COLO829 (cell line): Measurements from ENCODE around the gene GJB3.
"Not testable (repeated sequence)": the region's sequence is repeated elsewhere in the genome, so short reads cannot be mapped to it uniquely, and the experiment has no call there.

Source experiments
- DNase-seq: peaks from one replicate; pipeline ENCODE4 v3.0.0; 2012; ENCODE audit warnings: low spot score

Gene GJB3

DNA sequence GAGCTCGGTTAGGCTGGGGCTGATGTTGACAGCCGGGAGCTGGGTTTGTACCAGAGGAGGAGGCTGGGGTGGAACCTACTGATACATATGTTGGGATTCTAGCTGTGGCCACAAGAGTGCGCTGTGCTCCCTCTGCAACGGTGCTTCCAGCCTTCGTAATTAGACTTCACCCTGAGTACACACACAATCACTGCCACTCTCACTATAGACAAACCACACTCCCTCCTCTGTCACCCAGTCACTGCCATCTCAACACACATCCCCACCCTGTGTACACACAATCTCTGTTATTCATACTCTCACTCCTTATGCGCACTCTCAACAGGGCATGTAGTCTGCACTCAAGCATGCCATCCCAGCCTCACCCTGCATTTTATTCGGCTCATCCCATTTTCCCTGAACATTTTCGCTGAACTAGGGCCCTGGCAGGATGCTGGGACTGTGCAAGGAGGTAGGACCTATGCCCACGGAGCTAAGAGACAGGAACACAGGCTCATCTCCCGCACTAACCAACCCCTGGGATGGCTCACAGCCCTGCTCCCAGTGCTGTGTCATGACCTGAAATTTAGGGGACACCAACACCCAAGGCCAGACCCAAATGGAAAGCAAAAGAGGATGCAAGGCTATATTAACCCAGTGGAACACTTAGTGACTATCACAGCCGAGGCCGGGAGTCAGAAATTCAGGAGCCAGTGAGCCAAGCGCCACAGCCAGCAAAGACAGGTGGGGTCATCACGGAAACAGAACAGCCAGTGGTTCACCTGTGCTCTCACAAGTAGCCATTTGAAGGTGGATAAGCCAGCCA is 5.7 kb downstream of the GJB3 start:
- DNase-seq: peak; percentile 62

DNA sequence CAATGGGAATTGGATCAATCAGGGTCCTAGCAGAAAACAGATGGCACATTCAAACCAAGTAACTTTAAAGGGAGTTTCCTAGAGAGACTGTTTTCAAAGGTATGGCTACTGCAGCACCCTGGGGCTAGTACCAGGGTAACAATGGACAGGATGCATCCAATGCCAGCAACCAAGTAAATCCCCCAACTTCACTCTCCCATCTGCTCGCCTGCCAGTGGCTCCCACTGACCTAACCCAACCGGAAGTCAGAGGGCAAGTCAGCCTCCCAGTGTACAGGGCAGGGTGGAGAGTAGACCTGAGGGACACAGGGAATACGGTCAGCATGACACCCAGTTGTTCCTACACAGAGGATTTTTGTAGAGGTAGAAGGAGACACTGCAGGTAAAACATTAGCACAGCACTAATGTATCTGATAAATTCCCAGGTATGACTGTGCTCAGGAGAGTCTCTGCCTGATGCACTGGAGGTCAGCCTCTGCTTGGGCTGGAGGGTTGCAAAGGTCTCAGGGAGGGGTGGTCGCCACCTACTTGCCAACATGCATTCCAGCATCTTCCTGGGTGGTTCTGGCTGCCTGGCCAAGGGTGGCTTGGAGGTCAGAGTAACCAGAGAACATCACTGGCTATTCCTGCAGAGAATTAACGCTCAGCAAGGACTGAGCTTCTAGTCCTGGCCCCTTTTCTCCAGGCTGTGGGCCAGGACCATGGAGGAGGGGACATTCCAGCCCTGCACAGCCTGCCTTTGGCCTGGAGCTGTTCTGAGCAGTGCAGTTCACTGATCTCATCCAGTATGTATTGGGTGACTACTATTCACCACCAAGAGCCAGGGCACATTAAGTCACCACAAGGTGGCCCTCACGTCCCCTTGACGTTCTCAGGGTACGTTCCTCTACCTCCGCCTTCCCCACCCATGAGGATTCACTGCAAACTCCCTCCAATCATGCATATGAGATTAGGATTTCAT is 6.7 kb downstream of the GJB3 start:
- no peak for DNase-seq

- DNase-seq: no peak
These were observed 10.0 kb downstream of the GJB3 start for GRCh38 chr1:34790985-34791384.

DNA sequence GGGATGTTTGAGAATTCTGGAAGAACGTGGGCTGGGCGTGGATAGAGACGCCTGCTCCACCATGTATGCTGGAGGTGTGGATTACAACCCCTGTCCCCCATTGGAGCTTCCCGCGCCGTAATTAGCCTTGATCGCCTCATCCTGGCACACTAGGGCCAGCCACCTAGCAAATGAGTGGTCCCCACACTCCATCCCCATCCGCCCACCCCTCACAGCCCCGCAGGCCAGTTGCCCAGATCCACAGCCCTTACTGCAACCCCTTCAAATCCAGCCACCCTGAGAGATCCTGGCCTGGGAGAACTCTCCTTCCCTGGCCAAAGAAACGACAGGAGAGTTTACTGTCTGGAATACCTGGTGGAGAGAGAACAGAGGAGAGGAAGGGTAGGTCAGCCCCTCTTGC is 11.4 kb downstream of the GJB3 start:
- no peak for DNase-seq

DNA sequence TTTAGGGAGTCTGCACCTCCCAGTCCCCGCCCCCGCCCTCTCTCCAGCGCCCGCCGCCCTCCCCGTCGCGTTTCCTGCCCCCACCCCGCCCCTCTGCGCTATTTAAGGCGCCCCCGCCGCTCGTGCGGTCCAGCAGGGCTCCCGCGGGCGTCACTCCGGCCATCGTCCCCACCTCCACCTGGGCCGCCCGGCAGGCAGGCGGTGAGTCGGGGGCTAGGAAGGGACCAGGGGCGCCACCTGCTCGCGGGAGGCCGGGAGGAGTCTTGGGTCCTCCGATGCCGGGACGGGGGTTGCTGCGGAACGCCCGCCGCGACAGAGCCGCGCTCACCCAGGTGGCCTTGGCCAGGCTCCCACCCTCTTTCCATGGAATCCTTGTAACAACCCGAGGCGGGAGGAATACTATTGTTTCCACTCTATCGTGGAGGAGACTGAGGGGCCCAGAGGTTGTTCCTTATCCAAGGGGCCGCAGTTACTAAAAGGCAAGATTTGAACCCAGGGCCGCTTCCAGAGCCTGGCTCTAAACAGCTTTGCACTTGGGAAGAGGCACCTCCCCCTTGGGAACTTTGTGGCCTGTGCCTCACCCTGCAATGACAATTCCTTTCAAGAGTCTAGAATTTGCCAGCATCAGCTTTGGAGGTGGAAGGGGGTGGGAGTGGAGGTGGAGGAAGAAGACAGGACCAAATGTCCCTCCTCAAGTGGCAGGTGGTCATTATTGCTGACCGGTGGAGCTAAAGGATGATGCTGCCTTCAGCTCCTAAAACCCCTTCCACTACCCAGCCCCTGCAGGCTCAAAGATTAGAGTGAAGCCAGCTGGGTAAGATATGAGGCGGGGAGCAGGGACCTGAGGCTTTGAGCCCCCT is 12.1 kb downstream of the GJB3 start, which contains the start of gene GJA4:
TSS of gene GJA4 (plus strand) at position 132 of the 860 bp plus-strand sequence. CDS start 1,215 bp downstream, outside the sequence.
- no peak for DNase-seq

GRCh38 chr1:34794001-34794789 is 13.2 kb downstream of the GJB3 start:
- no peak for DNase-seq

DNA sequence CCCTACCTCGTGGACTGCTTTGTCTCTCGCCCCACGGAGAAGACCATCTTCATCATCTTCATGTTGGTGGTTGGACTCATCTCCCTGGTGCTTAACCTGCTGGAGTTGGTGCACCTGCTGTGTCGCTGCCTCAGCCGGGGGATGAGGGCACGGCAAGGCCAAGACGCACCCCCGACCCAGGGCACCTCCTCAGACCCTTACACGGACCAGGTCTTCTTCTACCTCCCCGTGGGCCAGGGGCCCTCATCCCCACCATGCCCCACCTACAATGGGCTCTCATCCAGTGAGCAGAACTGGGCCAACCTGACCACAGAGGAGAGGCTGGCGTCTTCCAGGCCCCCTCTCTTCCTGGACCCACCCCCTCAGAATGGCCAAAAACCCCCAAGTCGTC is 13.8 kb downstream of the GJB3 start:
- DNase-seq: no peak

- DNase-seq: no peak
These were observed 14.9 kb downstream of the GJB3 start for GRCh38 chr1:34795916-34796315.

GRCh38 chr1:34796990-34797389 is 16.0 kb downstream of the GJB3 start:
- no peak for DNase-seq

- peak; percentile 9 for DNase-seq
These were observed 19.2 kb downstream of the GJB3 start for GRCh38 chr1:34800214-34800613.

GRCh38 chr1:34803770-34804169 is 22.8 kb downstream of the GJB3 start:
- no peak for DNase-seq

DNA sequence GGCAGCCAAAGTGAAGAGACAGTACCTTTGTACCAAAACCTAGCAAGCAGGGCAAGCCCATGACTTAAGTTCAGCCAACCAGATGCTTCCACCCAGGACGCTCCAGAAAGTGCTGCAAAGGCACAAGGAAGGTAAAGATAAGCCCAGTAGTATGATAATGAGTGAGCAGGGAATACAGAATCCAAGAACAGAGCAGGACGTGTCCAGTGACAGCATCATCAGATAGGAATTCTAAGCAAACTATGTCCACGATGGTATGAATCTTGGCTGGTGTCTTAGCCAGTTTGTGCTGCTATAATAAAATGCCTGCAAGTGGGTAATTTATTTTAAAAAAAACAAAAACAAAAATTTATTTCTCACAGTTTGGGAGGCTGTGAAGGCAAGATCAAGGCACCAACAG is 25.4 kb downstream of the GJB3 start:
- DNase-seq: no peak

DNA sequence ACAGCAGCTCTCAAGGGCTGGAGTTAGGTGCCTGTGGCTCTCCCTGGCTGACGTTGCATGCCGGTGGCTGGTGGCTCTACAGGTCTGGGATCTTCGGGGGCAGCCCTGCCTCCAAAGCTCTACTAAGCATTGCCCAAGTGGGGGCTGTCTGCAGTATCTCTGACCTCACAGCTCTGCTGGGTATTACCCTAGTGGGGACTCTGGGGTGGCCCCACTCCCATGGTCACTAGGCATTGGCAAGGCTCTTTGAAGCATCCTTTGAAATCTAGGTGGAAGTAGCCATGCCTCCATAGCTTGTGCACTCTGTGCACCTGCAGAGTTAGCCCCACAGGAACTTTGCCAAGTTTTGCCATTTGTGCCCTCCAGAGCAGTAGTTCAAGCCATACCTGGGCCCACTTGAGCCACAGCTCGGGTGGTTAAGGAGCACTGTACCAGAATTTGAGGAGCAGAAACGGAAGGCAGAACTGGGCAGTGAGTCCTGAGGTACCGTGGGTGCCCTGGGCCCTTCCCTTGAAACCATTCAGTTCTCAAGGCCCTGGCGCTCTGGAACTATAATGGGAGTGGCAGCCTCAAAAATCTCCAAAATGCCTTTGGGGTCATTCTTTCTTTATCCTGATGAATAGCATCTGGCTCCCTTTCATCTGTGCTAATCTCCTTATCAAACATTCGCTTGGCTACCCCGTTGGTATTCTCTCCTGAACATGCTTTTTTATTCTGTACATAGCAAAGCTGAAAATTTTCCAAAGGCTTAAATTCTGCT is 27.2 kb downstream of the GJB3 start:
- DNase-seq: no peak

GRCh38 chr1:34810781-34811180 is 29.8 kb downstream of the GJB3 start:
- not testable (repeated sequence) for DNase-seq

- DNase-seq: no peak
These were observed 35.3 kb downstream of the GJB3 start for GRCh38 chr1:34816332-34816731.

DNA sequence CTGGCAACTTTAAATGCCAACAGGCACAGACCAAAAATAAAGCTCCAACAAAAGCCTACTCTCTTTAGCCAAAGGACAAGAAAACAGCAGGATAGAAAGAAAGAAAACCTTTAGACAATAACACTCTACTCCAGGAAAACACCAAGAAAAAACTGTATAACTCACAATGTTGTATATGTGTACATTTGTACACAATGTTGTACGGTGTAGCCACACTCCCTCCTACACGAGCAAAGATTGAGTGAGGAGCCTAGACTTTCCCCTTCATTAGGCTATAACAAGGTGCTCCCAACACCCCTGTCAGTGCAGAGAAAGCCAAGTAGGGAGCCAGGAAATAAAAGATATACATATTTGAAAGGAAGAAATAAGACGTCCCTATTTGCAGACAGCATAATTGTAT is 35.8 kb downstream of the GJB3 start:
- DNase-seq: no peak

DNA sequence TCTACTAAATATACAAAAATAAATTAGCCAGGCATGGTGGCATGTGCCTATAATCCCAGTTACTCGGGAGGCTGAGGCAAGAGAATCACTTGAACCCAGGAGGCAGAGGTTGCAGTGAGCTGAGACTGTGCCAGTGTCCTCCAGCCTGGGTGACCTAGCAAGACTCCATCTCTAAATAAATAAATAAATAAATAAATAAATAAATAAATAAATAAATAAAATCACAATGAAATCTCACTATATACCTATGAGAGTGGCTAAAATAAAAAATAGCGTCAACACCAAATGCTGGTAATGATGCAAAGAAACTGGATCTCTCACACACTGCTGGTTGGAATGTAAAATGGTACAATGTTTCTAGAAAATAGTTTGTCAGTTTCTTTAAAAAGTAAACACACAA is 37.8 kb downstream of the GJB3 start:
- not testable (repeated sequence) for DNase-seq

DNA sequence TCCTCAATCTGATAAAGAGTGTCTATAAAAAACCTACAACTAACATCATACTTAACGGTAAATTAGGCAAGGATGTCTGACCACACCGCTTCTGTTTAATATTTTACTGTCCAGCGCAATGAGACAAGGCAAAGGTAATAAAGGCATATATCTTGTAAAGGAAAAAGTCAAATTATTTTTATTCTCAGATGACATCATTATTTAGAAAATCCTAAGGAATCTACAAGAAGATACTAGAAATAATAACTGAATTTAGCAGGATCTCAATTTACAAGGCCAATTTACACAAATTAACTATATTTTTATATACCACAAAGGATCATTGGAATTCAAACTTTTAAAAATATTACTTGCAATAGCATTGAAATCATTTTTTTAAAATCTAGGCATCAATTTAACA is 41.2 kb downstream of the GJB3 start:
- DNase-seq: no peak

GRCh38 chr1:34824817-34825454 is 43.9 kb downstream of the GJB3 start:
- DNase-seq: no peak
